ENCODE data around the gene IKZF3. TPM values are rescaled to one million over a fixed set of nuclear protein-coding genes. Genes with fewer than 3 reads are reported as not detected.

IKZF3 gene
- total and polyA plus RNA-seq, 7 donors = under 0.01 to 12.3 (median 0.36) TPM

DNA sequence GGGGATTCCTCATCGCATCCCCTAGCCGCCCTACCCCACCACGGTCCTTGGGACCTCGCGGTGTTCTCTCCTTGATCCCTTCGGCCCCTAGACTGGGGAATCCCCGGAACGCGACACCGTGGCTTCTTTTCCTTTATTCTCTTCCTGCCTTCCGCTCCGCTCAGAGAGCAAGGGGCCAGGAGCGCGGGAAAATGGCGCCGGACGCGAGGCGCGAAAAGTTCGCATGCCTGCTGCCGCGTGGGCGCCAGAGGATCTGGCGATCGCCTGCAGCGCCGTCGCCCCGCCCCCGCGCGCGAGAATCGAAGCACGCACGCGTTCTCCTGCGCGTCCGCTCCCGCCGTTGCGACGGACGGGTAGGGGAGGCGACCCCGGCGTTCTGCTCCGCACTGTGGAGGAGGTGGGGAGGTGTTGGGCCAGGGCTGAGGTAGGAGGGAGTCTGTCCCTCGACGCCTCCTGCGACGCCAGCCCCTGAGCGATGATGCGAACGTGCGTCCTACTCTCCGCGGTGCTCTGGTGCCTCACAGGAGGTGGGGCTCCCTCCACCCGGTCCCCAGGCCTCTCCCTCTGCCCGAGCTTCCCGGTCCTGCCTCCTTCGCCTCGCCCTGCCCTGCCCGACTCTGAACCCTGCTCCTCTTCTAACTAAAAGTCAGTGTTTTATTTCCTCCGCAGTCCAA lies 3.9 kb upstream of the IKZF3 start, which contains the start of gene ZPBP2:
ZPBP2 (plus strand) TSS at position 323 of the 674 bp plus-strand sequence; CDS start at position 476, 153 bp downstream.
- no peak within 1 kb of the TSS for H3K27ac ChIP-seq
- intact Hi-C loops (cut with DNase I) = no loop called here
- peaks cover 0 to 4% (median 0%) of the 10 kb centered on the region in 4 donors for H3K9me3 ChIP-seq
- DNase-seq = no peak
- peaks cover 23 to 59% (median 42%) of the 10 kb centered on the region in 3 donors for H3K27me3 ChIP-seq
- peaks cover 0 to 7% (median 7%) of the 10 kb centered on the region in 4 donors for H3K4me1 ChIP-seq
- H3K36me3 ChIP-seq = no peaks in the 10 kb centered on the region
- TF ChIP-seq EP300 (IDR thresholded peaks at IDR 0.05) (no peak), POLR2A (IDR thresholded peaks at IDR 0.05) (no peak), POLR2AphosphoS5 (IDR thresholded peaks at IDR 0.05) (no peak)
- TF ChIP-seq, protein P1, sequence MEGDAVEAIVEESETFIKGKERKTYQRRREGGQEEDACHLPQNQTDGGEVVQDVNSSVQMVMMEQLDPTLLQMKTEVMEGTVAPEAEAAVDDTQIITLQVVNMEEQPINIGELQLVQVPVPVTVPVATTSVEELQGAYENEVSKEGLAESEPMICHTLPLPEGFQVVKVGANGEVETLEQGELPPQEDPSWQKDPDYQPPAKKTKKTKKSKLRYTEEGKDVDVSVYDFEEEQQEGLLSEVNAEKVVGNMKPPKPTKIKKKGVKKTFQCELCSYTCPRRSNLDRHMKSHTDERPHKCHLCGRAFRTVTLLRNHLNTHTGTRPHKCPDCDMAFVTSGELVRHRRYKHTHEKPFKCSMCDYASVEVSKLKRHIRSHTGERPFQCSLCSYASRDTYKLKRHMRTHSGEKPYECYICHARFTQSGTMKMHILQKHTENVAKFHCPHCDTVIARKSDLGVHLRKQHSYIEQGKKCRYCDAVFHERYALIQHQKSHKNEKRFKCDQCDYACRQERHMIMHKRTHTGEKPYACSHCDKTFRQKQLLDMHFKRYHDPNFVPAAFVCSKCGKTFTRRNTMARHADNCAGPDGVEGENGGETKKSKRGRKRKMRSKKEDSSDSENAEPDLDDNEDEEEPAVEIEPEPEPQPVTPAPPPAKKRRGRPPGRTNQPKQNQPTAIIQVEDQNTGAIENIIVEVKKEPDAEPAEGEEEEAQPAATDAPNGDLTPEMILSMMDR (IDR thresholded peaks at IDR 0.05) = no peak
- H3K4me3 ChIP-seq = no peak within 1 kb of the TSS
- 30 to 47% methylated on average over 67 of the region's 67 CpGs for WGBS, 2 donors

DNA sequence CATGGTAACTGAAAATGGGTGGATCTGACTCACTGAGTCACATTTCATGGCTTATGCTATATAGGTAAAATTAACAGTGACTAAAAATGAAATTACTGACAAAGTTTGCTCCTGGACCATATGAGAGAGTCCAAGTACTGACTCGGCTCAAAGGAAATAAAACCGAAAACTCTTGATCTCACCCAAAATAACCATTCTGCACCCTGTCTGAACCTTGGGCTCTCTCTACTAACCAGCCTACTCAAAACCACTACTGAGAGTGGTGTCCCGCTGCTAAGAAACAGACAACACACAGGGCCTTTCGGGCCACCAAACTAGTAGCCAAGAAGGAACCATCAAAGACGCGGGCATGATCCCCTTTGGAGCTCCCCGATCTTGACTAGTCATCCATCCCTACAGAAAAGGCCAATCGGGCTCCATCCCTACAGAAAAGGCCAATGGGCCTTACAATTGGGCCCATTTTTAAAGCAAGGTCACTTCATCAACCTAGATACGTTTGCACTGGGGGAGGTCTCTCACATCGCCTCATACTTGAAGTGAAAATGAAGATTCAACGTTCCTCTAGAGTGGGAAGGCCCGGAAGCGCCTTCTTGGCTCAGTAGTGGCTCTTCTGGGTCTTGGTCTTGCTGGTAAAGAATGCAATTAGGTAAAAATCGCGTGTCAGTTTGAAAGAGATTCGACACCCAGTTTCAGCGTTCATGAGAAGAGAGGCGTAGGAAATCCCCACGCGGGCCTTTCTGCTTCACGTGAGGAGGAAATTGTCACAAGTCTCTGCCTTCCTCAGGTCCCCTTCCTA lies 3.2 kb upstream of the IKZF3 start:
- H3K36me3 ChIP-seq = no peaks in the 10 kb centered on the region
- no peak overlapping the region for H3K4me3 ChIP-seq
- no peak for DNase-seq
- WGBS, 2 donors = 73 to 85% methylated on average over 21 of the region's 21 CpGs
- peaks cover 0 to 4% (median 0%) of the 10 kb centered on the region in 4 donors for H3K9me3 ChIP-seq
- TF ChIP-seq POLR2A (IDR thresholded peaks at IDR 0.05) = no peak
- no peak for TF ChIP-seq POLR2AphosphoS5 (IDR thresholded peaks at IDR 0.05)
- TF ChIP-seq, protein P1 (IDR thresholded peaks at IDR 0.05) = no peak
- no peak for TF ChIP-seq EP300 (IDR thresholded peaks at IDR 0.05)
- intact Hi-C loops (cut with DNase I) = no loop called here
- H3K4me1 ChIP-seq = peaks cover 0 to 7% (median 7%) of the 10 kb centered on the region in 4 donors
- no peak overlapping the region for H3K27ac ChIP-seq
- peaks cover 23 to 66% (median 48%) of the 10 kb centered on the region in 3 donors for H3K27me3 ChIP-seq

DNA sequence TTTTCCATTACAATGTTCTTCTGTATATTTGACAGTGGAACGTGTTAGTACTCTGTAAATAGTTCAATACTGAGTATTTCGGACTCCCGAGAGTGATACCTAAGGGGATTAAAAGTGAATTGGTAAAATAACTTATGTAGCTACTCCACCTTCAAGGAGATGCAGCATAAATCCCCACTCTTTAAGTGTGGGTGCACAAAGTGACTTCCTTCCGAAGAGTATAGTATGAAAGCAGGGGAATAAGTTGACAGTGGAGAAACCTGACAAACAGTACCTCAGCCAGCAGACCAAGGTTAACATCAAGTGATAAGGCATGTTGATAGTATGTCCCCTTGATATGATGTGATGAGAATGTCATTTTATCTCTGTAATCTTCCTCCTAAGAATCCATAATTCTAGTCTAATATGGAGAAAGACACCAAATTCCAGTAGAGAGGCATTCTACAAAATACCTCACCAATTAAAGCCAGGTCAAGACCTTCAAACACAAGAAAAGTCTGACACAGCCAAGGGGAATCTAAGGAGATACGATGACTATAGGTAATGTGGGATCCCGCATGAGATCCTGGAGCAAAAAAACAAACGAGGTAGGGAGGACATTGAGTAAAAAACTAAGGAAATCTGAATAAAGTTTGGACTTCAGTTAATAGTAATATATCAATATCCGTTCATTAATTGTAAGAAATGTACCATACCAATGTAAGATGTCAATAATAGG lies 2.1 kb upstream of the IKZF3 start:
- H3K27me3 ChIP-seq = peaks cover 23 to 77% (median 58%) of the 10 kb centered on the region in 3 donors
- no peak for DNase-seq
- H3K4me1 ChIP-seq = peaks cover 0 to 7% (median 7%) of the 10 kb centered on the region in 4 donors
- H3K4me3 ChIP-seq = no peak overlapping the region
- no peaks in the 10 kb centered on the region for H3K36me3 ChIP-seq
- WGBS, 2 donors = 72% methylated on average over 8 of the region's 8 CpGs
- no peak for TF ChIP-seq POLR2AphosphoS5 (IDR thresholded peaks at IDR 0.05)
- TF ChIP-seq, protein P1 (IDR thresholded peaks at IDR 0.05) = no peak
- no peak for TF ChIP-seq EP300 (IDR thresholded peaks at IDR 0.05)
- no peak for TF ChIP-seq POLR2A (IDR thresholded peaks at IDR 0.05)
- H3K27ac ChIP-seq = no peak overlapping the region
- peaks cover 0 to 4% (median 0%) of the 10 kb centered on the region in 4 donors for H3K9me3 ChIP-seq
- intact Hi-C loops (cut with DNase I) = no loop called here

DNA sequence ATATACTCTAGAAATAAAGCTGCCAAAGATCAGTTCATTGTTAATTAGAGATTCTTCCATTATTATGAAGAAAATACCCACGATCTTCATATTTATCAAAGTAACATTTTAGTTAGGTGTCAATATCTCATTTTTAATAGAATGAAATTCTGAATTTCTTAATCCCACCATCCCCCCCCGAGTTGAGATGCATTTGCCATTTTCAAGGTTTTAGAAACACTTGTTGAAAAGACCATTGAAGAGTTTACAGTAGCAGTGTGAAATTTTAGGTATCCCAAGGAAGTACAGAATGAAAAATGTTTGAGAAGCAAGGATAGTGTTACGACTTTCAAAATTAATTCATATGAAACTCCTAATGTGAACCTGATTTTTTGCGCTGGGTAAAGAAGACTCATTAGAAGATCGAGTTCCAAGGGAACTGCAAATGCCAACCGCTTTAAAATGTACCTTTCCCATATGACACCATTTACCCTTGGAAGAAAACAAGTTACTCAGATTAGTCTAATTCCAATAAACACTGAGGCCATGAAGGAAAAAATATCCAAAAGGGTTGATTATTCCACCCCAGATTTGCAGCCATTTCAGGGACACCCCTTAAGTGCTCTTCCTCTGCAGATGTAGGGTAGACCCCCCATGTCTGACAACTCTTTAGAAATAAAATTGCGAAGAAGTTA lies 731 bp downstream of the IKZF3 start:
- Histone ChIP-seq H3K27me3 (peaks cover 23 to 98% (median 61%) of the 10 kb centered on the region in 3 donors), H3K4me1 (peaks cover 0 to 7% (median 7%) of the 10 kb centered on the region in 4 donors), H3K27ac (no peak overlapping the region), H3K36me3 (no peaks in the 10 kb centered on the region), H3K9me3 (peaks cover 0 to 4% (median 0%) of the 10 kb centered on the region in 4 donors), H3K4me3 (no peak overlapping the region)
- intact Hi-C loops (cut with DNase I) = no loop called here
- 49 to 56% methylated on average over 7 of the region's 7 CpGs for WGBS, 2 donors
- DNase-seq = no peak
- no peak for TF ChIP-seq POLR2AphosphoS5 (IDR thresholded peaks at IDR 0.05)
- no peak for TF ChIP-seq EP300 (IDR thresholded peaks at IDR 0.05)
- no peak for TF ChIP-seq POLR2A (IDR thresholded peaks at IDR 0.05)
- TF ChIP-seq, protein P1 (IDR thresholded peaks at IDR 0.05) = no peak
